ENCODE measurements around the gene METTL3.
A peak's percentile ranks its signal among the peaks of the same experiment; 100 is the strongest.
"Not testable (repeated sequence)": the region's sequence is repeated elsewhere in the genome, so short reads cannot be mapped to it uniquely, and the experiment has no call there.

METTL3 gene

DNA sequence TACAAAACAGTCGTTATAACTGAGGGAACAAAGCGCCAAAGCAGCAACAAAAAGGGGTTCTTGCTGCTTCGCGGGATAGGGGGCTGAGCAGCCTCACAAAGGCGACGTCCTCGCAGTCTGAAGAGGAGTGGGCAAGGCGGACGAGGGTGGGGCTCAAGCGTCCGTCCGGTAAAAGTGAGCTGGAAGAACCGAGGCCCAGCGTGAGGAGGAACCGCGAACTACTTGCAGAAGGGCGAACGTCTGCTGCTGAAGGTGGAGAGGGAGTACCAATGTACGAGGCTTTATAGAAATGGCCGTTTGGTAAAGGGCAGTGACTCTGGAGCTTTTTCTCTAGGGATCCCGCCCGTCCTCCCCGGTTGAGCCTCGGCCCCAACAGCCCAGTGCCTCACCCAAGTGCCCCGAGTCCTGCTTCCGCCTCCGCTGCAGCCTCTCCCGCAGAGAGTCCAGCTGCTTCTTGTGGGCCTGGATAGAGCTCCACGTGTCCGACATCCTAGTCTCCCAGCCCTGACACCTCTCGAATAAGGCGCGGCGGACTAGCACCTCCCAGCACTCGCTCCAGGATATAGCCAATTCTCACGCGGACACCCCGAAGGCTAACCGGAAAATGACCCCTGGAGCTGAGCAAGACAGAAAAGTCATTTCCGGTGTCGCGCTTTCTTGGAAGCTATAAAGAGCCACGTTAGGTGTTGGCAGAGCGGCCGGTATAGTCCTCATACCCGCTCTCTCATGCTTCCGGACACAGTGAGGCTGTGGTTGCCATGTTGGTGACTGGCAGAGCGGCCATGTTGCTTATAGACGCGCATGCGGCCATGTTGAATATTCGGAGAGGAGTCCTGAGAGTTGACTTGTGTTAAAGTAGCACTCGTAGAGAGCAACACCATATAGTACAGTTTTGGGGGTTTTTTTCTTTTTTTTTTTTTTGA is at the start of gene METTL3:
TSS of gene METTL3 (minus strand) at position 606 of the 923 bp plus-strand sequence. CDS start at position 489, 117 bp downstream.
- peak; percentile 94 for DNase-seq

DNA sequence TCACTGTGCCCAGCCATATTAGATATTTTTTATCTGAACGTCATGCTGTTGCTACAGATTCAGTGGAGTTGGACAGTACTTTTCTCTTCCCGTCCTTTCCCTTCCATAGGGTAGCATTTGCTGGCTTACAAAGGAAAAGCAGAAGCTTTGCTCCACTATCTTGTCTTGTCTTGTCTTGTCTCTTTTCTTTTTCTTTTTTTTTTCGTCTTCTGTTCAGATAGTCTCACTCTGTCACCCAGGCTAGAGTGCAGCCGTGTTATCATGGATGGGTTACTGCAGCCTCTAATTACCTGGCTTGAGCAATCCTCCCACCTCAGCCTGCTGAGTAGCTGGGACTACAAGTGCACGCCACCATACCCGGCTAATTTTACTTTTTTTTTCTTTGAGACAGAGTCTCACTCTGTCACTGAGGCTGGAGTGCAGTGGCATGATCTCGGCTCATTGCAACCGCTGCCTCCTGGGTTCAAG is 47.6 kb upstream of the METTL3 start:
- DNase-seq, result no peak

DNA sequence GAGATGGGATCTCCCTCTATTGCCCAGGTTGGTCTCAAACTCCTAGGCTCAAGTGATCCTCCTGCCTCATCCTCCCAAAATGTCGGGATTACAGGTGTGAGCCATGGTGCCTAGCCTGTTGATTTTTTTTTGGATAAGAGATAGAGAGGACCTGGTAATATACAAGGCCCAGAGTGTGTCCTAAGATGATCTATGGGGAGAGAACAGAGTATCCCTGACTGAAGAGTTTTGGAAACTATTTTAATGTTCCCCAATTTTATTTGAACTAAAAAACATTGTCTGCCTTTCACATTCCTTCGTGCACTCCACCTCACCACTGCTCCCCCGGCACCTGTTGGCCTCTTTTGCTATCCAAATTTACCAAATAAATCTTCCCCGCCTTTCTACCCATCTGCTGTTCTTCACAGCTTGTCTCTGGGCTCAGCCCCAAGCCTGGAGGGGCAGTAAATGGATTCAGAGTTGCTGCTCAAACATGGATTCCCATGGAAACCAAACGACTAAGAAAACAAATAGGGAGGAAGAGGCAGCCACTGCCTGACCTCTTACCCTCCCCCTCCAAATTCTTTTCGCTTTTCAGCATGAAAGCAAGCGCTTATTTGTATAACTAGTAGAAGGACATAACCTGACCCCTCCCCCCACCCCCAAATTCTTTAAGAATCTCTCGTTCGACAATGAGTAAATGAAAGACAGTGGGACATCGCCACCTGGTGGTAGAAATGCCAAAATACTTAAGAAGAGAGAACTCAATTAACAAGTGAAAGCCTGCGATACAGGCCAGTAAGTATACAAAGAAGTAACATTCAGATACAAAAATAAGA is 46.2 kb upstream of the METTL3 start:
- DNase-seq, result peak; percentile 71

DNA sequence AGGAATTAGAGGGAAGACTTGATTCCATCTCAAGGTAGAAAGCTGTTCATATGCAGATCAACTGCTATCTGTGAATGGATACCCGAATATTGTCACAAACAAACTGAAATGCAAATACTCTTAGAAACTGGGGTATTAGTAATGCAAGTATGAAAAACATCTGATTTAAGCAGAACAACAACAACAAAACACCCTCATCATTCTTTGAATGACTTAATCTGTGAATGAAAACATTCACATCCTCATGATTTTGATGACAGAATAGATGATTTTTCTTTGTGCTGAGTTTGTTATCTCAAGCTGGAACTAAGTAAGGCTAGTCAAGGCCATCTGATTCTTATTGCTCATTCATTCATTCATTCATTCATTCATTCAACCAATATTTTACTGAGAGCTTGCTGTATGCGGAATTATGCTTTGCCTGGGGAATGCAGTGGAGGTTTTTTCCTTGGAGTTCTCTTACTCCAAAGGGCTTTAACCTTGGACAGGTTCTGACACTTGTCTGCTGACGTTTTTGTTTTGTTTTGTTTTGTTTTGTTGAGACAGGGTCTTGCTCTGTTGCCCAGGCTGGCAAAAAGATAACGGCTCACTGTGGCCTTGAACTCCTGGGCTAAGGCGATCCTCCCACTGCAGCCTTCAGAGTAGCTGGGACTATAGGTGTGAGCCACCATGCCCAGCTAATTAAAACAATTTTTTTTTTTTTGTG is 45.4 kb upstream of the METTL3 start:
- DNase-seq, result no peak

DNA sequence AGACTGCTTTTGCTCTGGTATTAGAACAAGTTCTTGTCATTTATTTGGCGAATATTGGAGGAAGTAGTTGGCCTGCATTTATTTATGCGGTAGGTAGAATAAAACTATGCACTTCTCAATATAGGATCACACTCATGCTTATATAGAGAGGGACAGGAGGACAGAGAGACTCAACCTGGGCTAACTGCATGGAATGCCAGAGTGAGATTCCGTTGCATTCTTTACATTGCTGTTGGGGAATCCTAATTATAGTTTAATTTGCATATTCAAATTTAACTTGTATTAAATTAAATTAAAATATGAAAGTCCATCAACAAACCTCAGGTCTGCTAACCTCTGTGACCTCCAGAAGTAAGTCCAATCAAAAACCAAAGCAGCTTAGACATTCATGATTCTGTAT is 42.1 kb upstream of the METTL3 start:
- DNase-seq, result no peak

DNA sequence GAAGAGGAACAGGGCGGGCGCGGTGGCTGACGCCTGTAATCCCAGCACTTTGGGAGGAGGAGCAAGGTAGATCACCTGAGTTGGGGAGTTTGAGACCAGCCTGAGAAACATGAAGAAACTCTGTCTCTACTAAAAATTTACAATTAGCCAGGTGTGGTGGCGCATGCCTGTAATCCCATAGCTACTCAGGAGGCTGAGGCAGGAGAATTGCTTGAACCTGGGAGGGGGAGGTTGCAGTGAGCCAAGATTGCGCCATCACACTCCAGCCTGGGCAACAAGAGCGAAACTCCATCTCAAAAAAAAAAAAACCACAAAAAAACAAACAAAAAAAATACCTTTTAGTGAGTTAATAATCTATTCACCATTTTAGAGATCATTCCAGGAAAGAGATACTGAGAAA is 33.4 kb upstream of the METTL3 start:
- DNase-seq, result not testable (repeated sequence)

- DNase-seq, result no peak
These were observed 32.8 kb upstream of the METTL3 start for GRCh38 chr14:21543963-21544362.

GRCh38 chr14:21543521-21543960 is 32.4 kb upstream of the METTL3 start:
- no peak for DNase-seq

- DNase-seq, result no peak
These were observed 30.4 kb upstream of the METTL3 start for GRCh38 chr14:21541413-21542074.

GRCh38 chr14:21539189-21539940 is 28.2 kb upstream of the METTL3 start:
- no peak for DNase-seq

- DNase-seq, result no peak
These were observed 25.9 kb upstream of the METTL3 start for GRCh38 chr14:21537090-21537424.

DNA sequence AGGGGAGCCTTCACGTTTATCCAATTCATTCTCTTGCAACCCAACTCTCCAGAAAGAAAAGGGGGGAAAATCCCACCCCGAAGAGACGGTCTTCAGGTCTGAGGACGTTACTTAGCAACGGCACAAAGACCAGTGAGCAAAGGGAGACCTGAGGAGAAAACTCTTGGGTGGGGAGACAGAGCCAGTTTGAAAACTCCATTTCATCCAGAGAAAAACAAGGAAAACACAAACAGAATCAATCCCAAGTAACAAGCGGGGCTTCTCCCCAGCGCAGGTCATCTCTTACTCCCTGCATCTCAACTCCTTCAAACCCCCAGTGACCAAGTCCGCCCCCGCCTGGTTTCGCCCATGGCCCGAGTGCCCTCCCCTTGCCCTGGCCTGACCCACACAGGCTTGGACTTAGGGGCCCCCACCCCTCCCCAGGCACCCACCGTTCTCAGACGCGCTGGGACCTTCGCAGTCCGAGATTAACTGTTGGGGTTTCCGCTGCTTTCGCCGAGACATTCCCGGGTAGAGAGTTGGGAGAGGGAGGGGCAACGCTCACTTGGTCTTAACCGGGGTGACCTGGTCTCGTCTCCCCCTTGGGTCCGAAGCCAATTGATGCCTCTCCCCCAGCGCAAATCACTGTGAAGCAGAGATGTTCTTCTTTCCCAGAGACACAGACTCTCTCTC is 25.4 kb upstream of the METTL3 start:
- DNase-seq, result no peak

DNA sequence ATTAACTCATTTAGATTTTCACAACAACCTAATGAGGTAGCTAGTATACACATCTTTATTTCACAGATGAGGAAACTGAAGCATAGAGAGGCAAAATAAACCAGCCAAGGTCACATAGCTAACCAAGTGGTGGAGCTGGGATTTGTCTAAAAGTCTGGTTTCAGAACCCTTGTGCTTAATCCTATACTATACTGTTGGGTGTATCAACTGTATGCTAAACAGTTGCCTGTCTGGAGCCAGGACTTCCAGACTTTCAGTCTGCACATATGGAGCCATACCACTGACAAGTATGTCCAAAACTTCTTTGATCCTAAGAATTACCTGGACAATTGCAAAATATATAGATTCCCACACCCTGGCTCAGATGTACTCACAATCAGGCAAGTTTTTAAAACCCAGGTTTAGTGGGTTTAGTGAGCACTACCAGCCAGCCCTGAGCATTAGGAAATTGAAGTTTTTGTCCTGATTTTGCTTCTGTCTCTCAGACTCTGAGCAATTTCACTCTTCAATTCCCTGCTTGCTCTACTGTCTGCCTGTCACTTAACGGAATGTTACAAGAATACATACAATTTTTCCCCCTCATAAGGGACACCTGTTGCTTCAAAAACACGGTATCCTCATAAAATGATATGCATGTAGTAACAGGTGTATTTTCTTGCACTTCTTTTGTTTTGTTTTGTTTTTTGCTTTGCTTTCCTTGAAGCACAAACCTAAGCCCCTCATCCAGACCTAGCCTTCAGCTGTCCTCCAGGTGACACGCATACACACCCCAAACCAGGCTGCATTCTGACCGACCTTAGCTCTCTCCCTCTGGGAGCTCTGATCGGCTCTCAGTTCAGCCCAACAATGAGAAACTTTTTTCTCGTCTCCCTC is 24.6 kb upstream of the METTL3 start:
- DNase-seq, result no peak

DNA sequence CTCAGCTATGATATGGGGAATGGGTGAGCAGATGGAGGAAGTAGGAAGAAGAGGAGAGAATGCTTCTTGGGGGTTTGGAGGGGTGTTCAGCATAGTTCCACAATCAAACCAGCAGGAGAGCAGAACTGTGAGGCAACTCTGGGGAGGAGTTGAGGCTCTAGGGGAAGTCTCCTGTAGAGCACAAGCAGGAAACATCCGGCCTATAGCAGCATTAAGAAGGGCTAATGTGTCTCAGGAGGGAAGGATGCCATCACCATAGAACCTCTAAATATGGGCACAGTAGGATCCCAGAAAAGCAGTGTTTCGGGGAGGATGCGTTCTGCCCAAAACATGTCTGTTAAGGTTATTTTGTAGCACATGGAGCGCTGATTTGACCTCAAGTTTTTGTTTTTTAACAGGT is 23.4 kb upstream of the METTL3 start:
- no peak for DNase-seq

- DNase-seq, result no peak
These were observed 22.2 kb upstream of the METTL3 start for GRCh38 chr14:21533294-21533693.

DNA sequence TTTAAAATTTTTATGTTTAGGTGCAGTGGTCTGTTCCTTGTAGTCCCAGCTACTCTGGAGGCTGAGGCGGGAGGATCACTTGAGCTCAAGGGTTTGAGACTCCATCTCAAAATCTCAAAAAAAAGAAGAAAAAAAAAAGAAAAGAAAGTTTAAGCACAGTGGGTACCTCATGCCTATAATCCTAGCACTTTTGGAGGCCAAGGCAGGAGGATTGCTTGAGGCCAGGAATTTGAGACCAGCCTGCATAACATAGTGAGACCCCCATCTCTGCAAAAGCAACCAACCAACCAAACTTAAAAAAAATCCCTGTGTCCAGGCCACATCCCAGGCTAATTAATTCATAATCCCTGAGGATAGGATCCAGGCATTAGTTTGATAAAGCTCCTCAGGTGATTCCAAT is 18.4 kb upstream of the METTL3 start:
- DNase-seq, result no peak

DNA sequence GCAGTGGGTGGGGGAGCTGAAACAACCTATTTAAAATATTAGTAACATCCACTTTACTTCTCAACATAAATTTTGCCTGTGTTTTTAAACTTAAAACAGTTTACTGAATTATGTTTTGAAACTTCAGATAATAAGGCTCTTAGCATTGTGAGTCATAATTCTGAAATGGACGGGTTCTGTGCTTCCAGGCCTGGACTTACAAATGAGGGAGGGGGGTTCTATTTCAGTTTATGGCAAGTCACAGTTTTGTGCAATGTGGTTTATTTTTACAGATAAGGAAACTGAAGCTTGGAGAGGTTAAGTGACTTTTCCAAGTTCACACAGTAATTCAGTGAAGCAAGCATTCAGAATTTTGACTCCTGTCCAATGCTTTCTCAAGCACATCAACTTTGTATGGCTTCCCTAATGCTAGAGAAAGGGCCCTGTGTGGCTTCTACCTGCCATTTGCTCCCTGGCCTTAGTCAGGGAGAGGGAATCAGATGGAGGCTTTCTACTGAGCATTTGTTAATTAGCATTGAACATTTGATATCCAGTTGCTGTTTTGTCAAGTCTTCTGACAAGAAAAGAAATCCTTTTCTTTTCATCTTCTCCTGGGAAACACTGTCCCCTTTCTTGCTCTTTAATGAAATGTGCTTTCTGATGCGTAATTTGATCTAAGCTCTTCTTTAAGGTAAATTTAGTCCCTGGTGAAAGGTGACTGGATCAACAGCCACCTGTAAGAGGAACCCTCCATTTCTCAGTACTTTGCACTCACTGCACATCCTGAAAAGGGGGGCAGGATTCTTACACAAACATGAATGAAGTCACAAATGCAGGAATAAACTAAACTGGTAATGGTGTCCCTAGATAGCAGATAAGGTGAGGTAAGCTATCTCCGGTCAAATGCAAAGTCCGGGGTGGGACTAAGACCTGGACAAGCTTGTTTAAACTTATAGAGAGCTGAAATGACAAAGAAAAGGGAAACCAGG is 17.5 kb upstream of the METTL3 start:
- no peak for DNase-seq

- no peak for DNase-seq
These were observed 16.2 kb upstream of the METTL3 start for GRCh38 chr14:21527318-21527679.

Measured in stimulated activated CD4-positive, alpha-beta T cell treated with anti-CD3 and anti-CD28 coated beads, Interleukin-1b, Interleukin-23, amount 100 ng/mL, for 48 hours (primary cell).